GM19193 (cell line): ENCODE results near the gene GALNT15.

Experiments
- POLR2A ChIP-seq: IDR thresholded peaks from 4 replicates; pipeline ENCODE4 v1.6.1; 2011; ENCODE audit not compliant: insufficient read depth, insufficient read length; ENCODE audit errors: extremely low read depth

Gene GALNT15

GRCh38 chr3:16177962-16178627 lies 3.6 kb downstream of the GALNT15 start:
- no peak for TF ChIP-seq POLR2A

- no peak for TF ChIP-seq POLR2A
These were observed 4.1 kb downstream of the GALNT15 start for GRCh38 chr3:16178628-16178988.

GRCh38 chr3:16179261-16179660 lies 4.8 kb downstream of the GALNT15 start:
- no peak for TF ChIP-seq POLR2A

- no peak for TF ChIP-seq POLR2A
These were observed 5.6 kb downstream of the GALNT15 start for GRCh38 chr3:16179771-16180736.

- no peak for TF ChIP-seq POLR2A
These were observed 6.3 kb downstream of the GALNT15 start for GRCh38 chr3:16180737-16181134.

GRCh38 chr3:16181361-16181760 lies 6.9 kb downstream of the GALNT15 start:
- TF ChIP-seq POLR2A: no peak

GRCh38 chr3:16182183-16182582 lies 7.7 kb downstream of the GALNT15 start:
- TF ChIP-seq POLR2A: no peak

- no peak for TF ChIP-seq POLR2A
These were observed 8.1 kb downstream of the GALNT15 start for GRCh38 chr3:16182612-16183011.

- TF ChIP-seq POLR2A: no peak
These were observed 8.6 kb downstream of the GALNT15 start for GRCh38 chr3:16183082-16183481.

- no peak for TF ChIP-seq POLR2A
These were observed 9.3 kb downstream of the GALNT15 start for GRCh38 chr3:16183601-16184270.

- no peak for TF ChIP-seq POLR2A
These were observed 11.6 kb downstream of the GALNT15 start for GRCh38 chr3:16186086-16186485.

- no peak for TF ChIP-seq POLR2A
These were observed 12.1 kb downstream of the GALNT15 start for GRCh38 chr3:16186565-16186964.

- no peak for TF ChIP-seq POLR2A
These were observed 12.8 kb downstream of the GALNT15 start for GRCh38 chr3:16187213-16187790.

GRCh38 chr3:16188071-16188470 lies 13.6 kb downstream of the GALNT15 start:
- no peak for TF ChIP-seq POLR2A

- TF ChIP-seq POLR2A: no peak
These were observed 14.7 kb downstream of the GALNT15 start for GRCh38 chr3:16189201-16189600.
